ENCODE results near the gene ADAM30.

ADAM30 gene

GRCh38 chr1:119874186-119874585, 22.1 kb downstream of the ADAM30 start:
- H3K36me3 ChIP-seq (ENCODE audit: control insufficient read depth, insufficient read depth, low read length): no peaks in the 10 kb centered on the region
- no peaks in the 10 kb centered on the region for H3K4me1 ChIP-seq (ENCODE audit: control insufficient read depth, insufficient read depth, low read length, poor library complexity, severe bottlenecking)
- H3K4me3 ChIP-seq (ENCODE audit: extremely low read depth, insufficient read depth, low read length, poor library complexity, severe bottlenecking): no peak overlapping the region
- no peaks in the 10 kb centered on the region for H3K9me3 ChIP-seq (ENCODE audit: control insufficient read depth, low read length)
- 100% methylated on average over 1 of the region's 2 CpGs for WGBS, 2 experiments (ENCODE audit: insufficient coverage in 2 of 2)
- H3K27ac ChIP-seq (ENCODE audit: low read depth, low read length, severe bottlenecking): no peak overlapping the region

GRCh38 chr1:119873135-119874015, 22.9 kb downstream of the ADAM30 start:
- H3K27ac ChIP-seq (ENCODE audit: low read depth, low read length, severe bottlenecking): no peak overlapping the region
- no peak overlapping the region for H3K4me3 ChIP-seq (ENCODE audit: extremely low read depth, insufficient read depth, low read length, poor library complexity, severe bottlenecking)
- no peaks in the 10 kb centered on the region for H3K4me1 ChIP-seq (ENCODE audit: control insufficient read depth, insufficient read depth, low read length, poor library complexity, severe bottlenecking)
- no peaks in the 10 kb centered on the region for H3K36me3 ChIP-seq (ENCODE audit: control insufficient read depth, insufficient read depth, low read length)
- 70 to 95% methylated on average over 2 of the region's 4 CpGs for WGBS, 2 experiments (ENCODE audit: insufficient coverage in 2 of 2)
- no peaks in the 10 kb centered on the region for H3K9me3 ChIP-seq (ENCODE audit: control insufficient read depth, low read length)

- Histone ChIP-seq H3K36me3 (ENCODE audit: control insufficient read depth, insufficient read depth, low read length) (no peaks in the 10 kb centered on the region), H3K4me1 (ENCODE audit: control insufficient read depth, insufficient read depth, low read length, poor library complexity, severe bottlenecking) (no peaks in the 10 kb centered on the region), H3K4me3 (ENCODE audit: extremely low read depth, insufficient read depth, low read length, poor library complexity, severe bottlenecking) (no peak overlapping the region), H3K27ac (ENCODE audit: low read depth, low read length, severe bottlenecking) (no peak overlapping the region), H3K9me3 (ENCODE audit: control insufficient read depth, low read length) (no peaks in the 10 kb centered on the region)
- WGBS, 2 experiments (ENCODE audit: insufficient coverage in 2 of 2): 86% methylated on average over 1 of the region's 4 CpGs; no CpG with 5 or more reads in 1 of the 2 experiments
Observed at GRCh38 chr1:119871881-119872280, 24.4 kb downstream of the ADAM30 start.

DNA sequence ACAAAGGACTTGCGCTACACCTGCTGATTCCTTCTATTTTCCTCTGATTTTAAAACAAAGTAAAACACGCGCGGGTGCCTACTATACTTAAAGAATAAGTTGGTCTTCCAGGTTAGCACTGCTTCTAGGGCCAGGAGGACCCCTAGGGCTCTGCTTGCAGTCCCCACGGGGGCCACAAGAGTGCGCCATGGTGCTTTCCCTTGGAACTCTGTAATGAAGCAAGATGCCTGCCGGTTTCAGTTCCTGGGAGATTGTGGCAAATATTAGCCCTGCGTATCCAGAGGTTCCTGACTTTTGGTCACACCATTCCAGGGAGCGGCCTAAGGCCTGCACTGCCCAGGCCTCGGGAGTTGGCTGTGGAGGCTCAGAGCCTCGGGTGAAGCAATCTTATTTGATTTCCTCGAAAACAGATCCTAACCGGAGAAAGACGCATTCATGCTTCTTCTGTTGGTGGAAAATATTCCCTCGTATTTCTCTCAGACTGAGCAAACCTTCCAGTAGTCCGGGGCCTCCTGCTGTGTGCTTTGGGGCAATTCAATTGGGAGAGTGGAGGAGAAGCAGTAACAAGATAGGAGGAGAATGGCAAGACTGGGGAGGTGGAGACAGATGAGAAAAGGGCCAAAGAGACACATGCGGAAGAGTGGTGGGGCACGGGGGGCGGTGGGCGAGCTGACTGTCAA, 25.3 kb downstream of the ADAM30 start:
- Histone ChIP-seq H3K4me1 (ENCODE audit: control insufficient read depth, insufficient read depth, low read length, poor library complexity, severe bottlenecking) (no peaks in the 10 kb centered on the region), H3K9me3 (ENCODE audit: control insufficient read depth, low read length) (no peaks in the 10 kb centered on the region), H3K27ac (ENCODE audit: low read depth, low read length, severe bottlenecking) (no peak overlapping the region), H3K4me3 (ENCODE audit: extremely low read depth, insufficient read depth, low read length, poor library complexity, severe bottlenecking) (no peak overlapping the region), H3K36me3 (ENCODE audit: control insufficient read depth, insufficient read depth, low read length) (no peaks in the 10 kb centered on the region)
- WGBS, 2 experiments (ENCODE audit: insufficient coverage in 2 of 2): 45 to 53% methylated on average over 14 to 15 of the region's 20 CpGs

DNA sequence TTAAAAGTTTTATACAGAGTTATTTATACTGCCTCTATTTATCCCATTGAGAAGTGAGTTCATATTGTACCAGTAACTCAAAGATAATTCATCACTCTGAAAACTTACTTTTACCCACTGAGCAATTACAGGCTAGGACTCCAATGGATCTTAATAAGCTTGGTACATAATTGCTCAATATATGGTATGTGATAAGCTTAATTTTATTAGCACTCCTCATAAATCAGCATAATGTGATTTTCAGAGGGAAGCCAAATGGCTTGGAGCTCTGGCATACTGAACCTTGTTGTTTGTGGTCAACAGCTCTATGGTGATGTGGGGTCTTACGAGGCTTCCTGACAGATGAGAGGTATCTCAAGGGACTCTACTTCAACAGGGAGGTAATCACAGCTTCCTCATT, 26.3 kb downstream of the ADAM30 start:
- H3K9me3 ChIP-seq (ENCODE audit: control insufficient read depth, low read length): no peaks in the 10 kb centered on the region
- no peak overlapping the region for H3K27ac ChIP-seq (ENCODE audit: low read depth, low read length, severe bottlenecking)
- H3K4me1 ChIP-seq (ENCODE audit: control insufficient read depth, insufficient read depth, low read length, poor library complexity, severe bottlenecking): no peaks in the 10 kb centered on the region
- no peaks in the 10 kb centered on the region for H3K36me3 ChIP-seq (ENCODE audit: control insufficient read depth, insufficient read depth, low read length)
- no peak overlapping the region for H3K4me3 ChIP-seq (ENCODE audit: extremely low read depth, insufficient read depth, low read length, poor library complexity, severe bottlenecking)
- 100% methylated on average over 1 of the region's 1 CpG; no CpG with 5 or more reads in 1 of the 2 experiments for WGBS, 2 experiments (ENCODE audit: insufficient coverage in 2 of 2)

DNA sequence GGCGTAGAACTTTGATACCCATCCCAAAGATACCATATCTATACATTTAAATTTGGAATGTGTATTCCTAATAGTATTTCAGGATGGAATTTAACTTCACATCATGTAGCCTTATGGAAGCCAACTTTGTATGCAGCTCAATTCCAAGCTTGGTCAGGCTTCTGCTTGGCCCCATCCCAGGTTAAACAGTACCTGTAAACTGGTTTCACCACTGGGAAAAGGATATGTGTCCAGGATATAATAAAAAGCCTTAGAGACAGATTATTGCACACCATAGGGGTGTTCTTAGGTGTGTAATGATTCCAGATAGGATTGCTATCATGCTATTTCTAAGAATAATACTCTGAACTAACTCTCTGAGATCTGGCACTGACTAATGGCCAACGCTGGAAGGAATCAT, 28.1 kb downstream of the ADAM30 start:
- no peaks in the 10 kb centered on the region for H3K36me3 ChIP-seq (ENCODE audit: control insufficient read depth, insufficient read depth, low read length)
- 86 to 92% methylated on average over 1 of the region's 2 CpGs for WGBS, 2 experiments (ENCODE audit: insufficient coverage in 2 of 2)

DNA sequence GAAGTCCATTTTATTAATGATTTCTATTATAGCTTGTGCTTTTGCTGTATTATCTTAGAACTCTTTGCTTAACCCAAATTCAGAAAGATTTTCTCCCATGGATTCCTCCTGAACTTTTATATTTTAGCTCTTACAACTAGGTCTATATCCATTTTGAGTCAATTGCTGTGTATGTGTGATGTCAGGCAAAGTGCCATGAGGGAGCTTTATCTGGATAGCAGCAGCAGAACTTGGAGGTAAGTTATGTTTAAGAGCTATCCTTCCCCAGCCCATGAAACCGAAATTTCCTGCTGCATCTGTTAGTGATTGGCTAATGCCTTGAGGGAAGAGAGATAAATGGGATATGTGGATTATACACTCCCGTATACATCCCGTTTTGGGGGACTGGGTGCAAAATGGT, 29.9 kb downstream of the ADAM30 start:
- no peaks in the 10 kb centered on the region for H3K36me3 ChIP-seq (ENCODE audit: control insufficient read depth, insufficient read depth, low read length)

More for the DNA sequence above, 28.1 kb downstream of the ADAM30 start:
- H3K4me3 ChIP-seq (ENCODE audit: extremely low read depth, insufficient read depth, low read length, poor library complexity, severe bottlenecking): no peak overlapping the region
- H3K9me3 ChIP-seq (ENCODE audit: control insufficient read depth, low read length): no peaks in the 10 kb centered on the region
- H3K4me1 ChIP-seq (ENCODE audit: control insufficient read depth, insufficient read depth, low read length, poor library complexity, severe bottlenecking): no peaks in the 10 kb centered on the region
- H3K27ac ChIP-seq (ENCODE audit: low read depth, low read length, severe bottlenecking): no peak overlapping the region

GRCh38 chr1:119865627-119866026, 30.7 kb downstream of the ADAM30 start:
- H3K4me1 ChIP-seq (ENCODE audit: control insufficient read depth, insufficient read depth, low read length, poor library complexity, severe bottlenecking): no peaks in the 10 kb centered on the region
- no peak overlapping the region for H3K27ac ChIP-seq (ENCODE audit: low read depth, low read length, severe bottlenecking)
- WGBS, 2 experiments (ENCODE audit: insufficient coverage in 2 of 2): 100% methylated on average over 1 of the region's 4 CpGs; no CpG with 5 or more reads in 1 of the 2 experiments
- no peak overlapping the region for H3K4me3 ChIP-seq (ENCODE audit: extremely low read depth, insufficient read depth, low read length, poor library complexity, severe bottlenecking)
- no peaks in the 10 kb centered on the region for H3K9me3 ChIP-seq (ENCODE audit: control insufficient read depth, low read length)
- no peaks in the 10 kb centered on the region for H3K36me3 ChIP-seq (ENCODE audit: control insufficient read depth, insufficient read depth, low read length)

More for the DNA sequence above, 29.9 kb downstream of the ADAM30 start:
- Histone ChIP-seq H3K9me3 (ENCODE audit: control insufficient read depth, low read length) (no peaks in the 10 kb centered on the region), H3K4me1 (ENCODE audit: control insufficient read depth, insufficient read depth, low read length, poor library complexity, severe bottlenecking) (no peaks in the 10 kb centered on the region), H3K4me3 (ENCODE audit: extremely low read depth, insufficient read depth, low read length, poor library complexity, severe bottlenecking) (no peak overlapping the region), H3K27ac (ENCODE audit: low read depth, low read length, severe bottlenecking) (no peak overlapping the region)
- WGBS, 2 experiments (ENCODE audit: insufficient coverage in 2 of 2): 82 to 90% methylated on average over 2 to 3 of the region's 3 CpGs

GRCh38 chr1:119862276-119862675, 34.0 kb downstream of the ADAM30 start:
- H3K4me1 ChIP-seq (ENCODE audit: control insufficient read depth, insufficient read depth, low read length, poor library complexity, severe bottlenecking): peaks cover 8% of the 10 kb centered on the region
- H3K36me3 ChIP-seq (ENCODE audit: control insufficient read depth, insufficient read depth, low read length): no peaks in the 10 kb centered on the region
- H3K9me3 ChIP-seq (ENCODE audit: control insufficient read depth, low read length): no peaks in the 10 kb centered on the region
- H3K27ac ChIP-seq (ENCODE audit: low read depth, low read length, severe bottlenecking): no peak overlapping the region
- H3K4me3 ChIP-seq (ENCODE audit: extremely low read depth, insufficient read depth, low read length, poor library complexity, severe bottlenecking): no peak overlapping the region

GRCh38 chr1:119861547-119861946, 34.8 kb downstream of the ADAM30 start:
- WGBS, 2 experiments (ENCODE audit: insufficient coverage in 2 of 2): 87 to 95% methylated on average over 2 of the region's 2 CpGs
- peaks cover 8% of the 10 kb centered on the region for H3K4me1 ChIP-seq (ENCODE audit: control insufficient read depth, insufficient read depth, low read length, poor library complexity, severe bottlenecking)
- H3K9me3 ChIP-seq (ENCODE audit: control insufficient read depth, low read length): no peaks in the 10 kb centered on the region
- no peak overlapping the region for H3K4me3 ChIP-seq (ENCODE audit: extremely low read depth, insufficient read depth, low read length, poor library complexity, severe bottlenecking)
- H3K27ac ChIP-seq (ENCODE audit: low read depth, low read length, severe bottlenecking): no peak overlapping the region
- H3K36me3 ChIP-seq (ENCODE audit: control insufficient read depth, insufficient read depth, low read length): no peaks in the 10 kb centered on the region

GRCh38 chr1:119859647-119860046, 36.7 kb downstream of the ADAM30 start:
- no peaks in the 10 kb centered on the region for H3K9me3 ChIP-seq (ENCODE audit: control insufficient read depth, low read length)
- H3K36me3 ChIP-seq (ENCODE audit: control insufficient read depth, insufficient read depth, low read length): no peaks in the 10 kb centered on the region
- no peak overlapping the region for H3K4me3 ChIP-seq (ENCODE audit: extremely low read depth, insufficient read depth, low read length, poor library complexity, severe bottlenecking)
- peaks cover 8% of the 10 kb centered on the region for H3K4me1 ChIP-seq (ENCODE audit: control insufficient read depth, insufficient read depth, low read length, poor library complexity, severe bottlenecking)
- 76 to 85% methylated on average over 4 of the region's 4 CpGs for WGBS, 2 experiments (ENCODE audit: insufficient coverage in 2 of 2)
- no peak overlapping the region for H3K27ac ChIP-seq (ENCODE audit: low read depth, low read length, severe bottlenecking)

Data from mesodermal cell (in vitro differentiated cells).